IPS DF 4.7 (cell line): Measurements from ENCODE around the gene ZNFX1.
"Not testable (repeated sequence)": the region's sequence is repeated elsewhere in the genome, so short reads cannot be mapped to it uniquely, and the experiment has no call there.

Experiments used
- DNase-seq: peaks from one replicate; pipeline ENCODE4 v3.0.0-alpha.2; 2013; ENCODE audit warnings: low spot score; ENCODE audit errors: extremely low read depth

Gene ZNFX1

DNA sequence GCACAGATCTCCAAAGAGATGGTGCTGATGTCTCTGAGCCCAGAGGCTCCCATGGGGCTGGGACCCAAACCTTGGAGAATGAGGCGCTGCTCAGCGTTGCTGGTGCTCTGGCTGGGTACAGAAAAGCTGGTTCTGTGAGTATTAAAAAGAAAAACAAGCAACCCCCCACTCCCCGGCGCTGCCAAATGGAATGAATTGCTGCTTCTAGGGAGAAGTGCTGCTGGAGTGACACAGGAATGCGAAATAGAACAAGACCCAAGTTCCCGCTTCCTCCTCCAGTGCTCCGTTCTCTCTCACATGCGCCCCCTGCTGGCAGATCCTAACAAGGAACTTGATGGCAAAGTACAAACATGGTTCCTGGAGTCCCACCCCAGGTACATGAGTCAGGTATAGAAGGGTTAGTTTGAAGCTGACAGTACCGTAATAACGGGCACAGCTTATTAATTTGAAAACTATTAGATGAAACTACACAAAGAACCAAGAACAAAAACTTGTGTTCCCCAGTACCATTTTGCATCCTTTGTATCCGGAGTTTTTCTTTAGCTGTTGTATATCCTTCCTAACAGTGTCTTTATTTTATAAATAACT is 60.8 kb downstream of the ZNFX1 start:
- peak; percentile 85 for DNase-seq

DNA sequence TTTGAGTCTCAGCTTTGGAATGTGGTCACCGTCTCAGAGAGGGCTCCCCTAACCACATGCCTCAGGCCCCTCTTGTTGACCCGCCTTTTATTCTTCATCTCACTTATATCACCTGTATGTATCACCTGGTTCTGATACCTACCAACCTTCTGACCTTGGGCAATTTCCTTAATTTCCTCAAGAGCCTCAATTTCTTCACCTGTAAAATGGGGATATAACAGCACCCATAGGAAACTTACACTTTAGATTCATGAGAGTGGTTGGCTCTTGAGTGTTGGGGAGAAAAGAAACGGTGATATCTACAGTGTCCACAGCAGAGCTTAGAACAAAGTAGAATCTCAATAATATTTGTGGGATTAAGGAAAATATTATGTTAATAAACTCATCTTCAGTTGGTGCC is 62.6 kb downstream of the ZNFX1 start:
- no peak for DNase-seq

DNA sequence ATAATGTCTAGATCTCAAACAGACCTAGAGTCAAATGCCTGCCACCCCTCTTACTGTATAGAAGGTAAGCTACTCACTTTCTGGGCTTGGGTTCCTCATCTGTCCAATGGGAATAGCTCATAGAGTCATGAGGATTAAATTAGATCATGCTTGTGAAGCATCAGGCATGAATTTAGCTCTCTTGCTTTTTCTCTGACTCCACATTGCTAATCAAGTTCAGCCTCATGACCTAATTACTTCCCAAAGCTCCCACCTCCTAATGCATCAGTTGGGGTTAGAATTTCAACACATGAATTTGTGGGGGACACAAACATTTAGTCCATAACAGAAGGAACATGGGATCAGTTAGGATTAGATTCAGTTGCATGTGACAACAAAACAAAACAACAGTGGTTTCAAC is 63.3 kb downstream of the ZNFX1 start:
- DNase-seq: no peak

DNA sequence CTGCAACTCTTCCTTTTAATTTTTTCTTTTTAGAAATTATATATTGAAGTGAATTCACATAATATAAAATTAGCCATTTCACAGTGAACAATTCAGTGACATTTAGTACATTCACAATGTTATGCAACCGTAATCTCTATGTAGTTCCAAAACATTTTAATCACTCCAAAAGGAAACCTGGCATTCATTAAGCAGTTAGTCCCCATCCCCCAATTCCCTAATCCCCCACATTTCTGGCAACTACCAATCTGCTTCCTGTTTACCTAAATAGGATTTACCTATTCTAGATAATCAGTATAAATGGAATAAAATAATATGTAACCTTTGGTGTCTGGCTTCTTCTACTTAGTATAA is 67.1 kb downstream of the ZNFX1 start:
- no peak for DNase-seq

DNA sequence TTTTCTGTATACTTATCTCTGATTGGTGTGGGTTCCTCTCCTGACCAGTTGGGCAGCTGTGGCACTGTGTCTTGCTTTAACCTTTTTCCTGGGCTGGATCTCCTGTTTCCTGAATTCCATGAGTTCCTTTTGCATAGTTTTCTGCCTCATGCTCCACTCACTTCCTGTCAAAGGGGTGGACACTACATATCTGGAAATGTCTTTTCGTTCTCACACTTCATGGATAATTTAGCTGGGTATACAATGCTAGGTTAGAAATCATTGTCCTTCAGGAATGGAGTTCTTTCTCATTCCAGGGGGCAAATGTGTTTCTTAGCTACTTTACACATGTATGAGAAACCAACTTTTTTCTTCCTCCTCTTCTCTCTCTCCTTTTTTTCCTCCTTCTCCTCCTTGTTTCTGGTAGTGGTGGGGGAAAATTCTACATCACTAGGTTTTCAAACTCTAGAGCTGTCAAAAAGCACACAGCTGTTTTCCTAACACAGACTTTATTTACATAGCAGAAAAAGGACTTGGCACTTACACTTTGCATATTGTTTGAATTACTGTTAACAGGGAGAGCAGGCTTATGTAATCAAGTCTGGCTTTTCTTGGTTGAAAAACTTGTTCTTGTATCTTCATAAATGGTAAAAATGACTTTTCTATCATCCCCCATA is 67.6 kb downstream of the ZNFX1 start:
- DNase-seq: no peak

DNA sequence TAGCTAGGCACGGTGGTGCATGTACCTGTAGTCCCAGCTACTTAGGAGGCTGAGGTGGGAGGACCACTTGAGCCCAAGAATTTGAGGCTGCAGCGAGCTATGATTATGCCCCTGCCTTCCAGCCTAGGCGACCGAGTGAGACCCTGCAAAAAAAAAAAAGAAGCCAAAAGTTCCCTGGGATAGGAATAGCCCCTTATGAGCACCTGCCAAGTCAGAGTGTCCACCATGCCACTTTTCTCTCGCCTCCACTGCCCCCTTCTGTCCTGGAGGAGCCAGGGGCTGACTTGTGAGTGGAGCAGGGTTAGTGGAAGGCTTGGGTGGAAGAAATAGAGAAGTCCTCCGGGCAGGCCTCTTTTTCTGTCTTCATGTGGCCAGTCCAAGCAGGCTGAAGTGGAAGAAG is 70.8 kb downstream of the ZNFX1 start:
- no peak for DNase-seq

DNA sequence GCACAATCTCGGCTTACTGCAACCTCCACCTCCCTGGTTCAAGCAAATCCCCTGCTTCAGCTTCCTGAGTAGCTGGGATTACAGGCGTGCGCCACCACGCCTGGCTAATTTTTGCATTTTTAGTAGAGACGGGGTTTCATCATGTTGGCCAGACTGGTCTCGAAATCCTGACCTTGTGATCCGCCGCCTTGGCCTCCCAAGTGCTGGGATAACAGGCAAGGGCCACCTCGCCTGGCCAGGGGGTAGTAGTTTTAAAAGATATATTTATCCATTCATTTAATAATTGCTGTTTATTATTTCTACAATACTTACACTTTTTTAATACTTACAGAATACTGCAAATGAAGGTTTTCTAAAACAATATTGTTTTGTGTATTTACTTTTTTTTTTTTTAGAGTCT is 74.1 kb downstream of the ZNFX1 start:
- DNase-seq: no peak

DNA sequence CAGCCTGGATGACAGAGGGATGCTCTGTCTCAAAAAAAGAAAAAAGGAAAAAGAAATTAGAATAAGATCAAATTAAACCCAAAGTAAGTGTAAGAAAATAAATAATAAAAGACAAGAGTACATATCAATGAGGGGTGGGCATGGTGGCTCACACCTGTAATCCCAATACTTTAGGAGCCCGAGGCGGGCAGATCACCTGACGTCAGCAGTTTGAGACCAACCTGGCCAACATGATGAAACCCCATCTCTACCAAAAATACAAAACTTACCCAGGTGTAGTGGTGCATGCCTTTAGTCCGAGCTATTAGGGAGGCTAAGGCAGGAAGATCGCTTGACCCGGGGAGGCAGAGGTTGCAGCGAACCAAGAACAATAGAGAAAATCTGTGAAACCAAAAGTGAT is 74.8 kb downstream of the ZNFX1 start:
- no peak for DNase-seq

DNA sequence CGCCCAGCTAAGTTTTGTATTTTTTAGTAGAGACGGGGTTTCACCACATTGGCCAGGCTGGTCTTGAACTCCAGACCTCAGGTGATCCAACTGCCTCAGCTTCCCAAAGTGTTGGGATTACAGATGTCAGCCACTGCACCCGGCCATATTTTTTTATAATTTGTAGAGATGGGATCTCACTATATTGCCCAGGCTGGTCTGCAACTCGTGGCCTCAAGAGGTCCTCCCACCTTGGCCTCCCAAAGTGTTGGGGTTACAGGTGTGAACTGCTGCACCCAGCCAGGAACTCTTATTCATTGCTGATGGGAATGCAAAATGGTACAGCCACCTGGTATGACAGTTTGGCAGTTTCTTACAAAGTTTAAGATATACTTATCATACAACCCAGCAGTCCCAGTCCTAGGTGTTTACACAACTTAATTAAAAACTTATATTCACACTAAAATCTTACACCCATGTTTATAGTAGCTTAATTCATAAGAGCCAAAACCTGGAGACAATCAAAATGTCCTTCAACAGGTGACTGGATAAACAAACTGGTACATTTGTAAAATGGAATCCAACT is 78.0 kb downstream of the ZNFX1 start:
- no peak for DNase-seq

DNA sequence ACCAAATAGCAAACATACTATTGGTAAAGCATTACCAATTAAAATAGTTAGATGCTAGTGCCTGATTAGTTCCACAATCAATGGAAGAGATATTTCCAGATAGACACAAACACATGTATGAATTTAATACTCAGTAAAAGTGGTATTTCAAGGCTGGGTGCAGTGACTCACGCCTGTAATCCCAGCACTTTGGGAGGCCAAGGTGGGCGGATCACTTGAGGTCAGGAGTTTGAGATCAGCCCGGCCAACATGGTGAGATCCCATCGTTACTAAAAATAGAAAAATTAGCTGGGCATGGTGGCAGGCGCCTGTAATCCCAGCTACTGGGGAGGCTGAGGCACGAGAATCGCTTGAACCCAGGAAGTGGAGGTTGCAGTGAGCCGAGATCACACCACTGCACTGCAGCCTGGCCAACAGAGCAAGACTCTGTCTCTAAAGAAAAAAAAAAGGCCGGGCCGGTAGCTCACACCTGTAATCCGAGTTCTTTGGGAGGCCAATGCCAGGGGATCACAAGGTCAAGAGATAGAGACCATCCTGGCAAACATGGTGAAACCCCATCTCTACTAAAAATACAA is 84.8 kb downstream of the ZNFX1 start:
- DNase-seq: not testable (repeated sequence)
